Lower leg skin (tissue), 3 donors: ENCODE results near the gene HBA1.

ENCODE experiments used
- CTCF ChIP-seq, 3 donors: fragments of 450-650 bp; IDR thresholded peaks; one replicate each; pipeline ENCODE4 v1.5.1; 2016; ENCODE audit warnings: antibody characterized with exemption in 3 of 3, mild to moderate bottlenecking in 3 of 3, moderate library complexity in 2 of 3
- POLR2A ChIP-seq, 2 donors: fragments of 450-650 bp; IDR thresholded peaks; one replicate each; pipeline ENCODE4 v1.6.1; 2016 to 2017; ENCODE audit warnings: antibody characterized with exemption in 2 of 2, mild to moderate bottlenecking in 1 of 2, moderate library complexity in 1 of 2

- TF ChIP-seq POLR2A (IDR thresholded peaks at IDR 0.05) (no peak), CTCF (IDR thresholded peaks at IDR 0.05) (no peak)
Measured at GRCh38 chr16:177981-178667, 1.6 kb downstream of the HBA1 start.
